ENCODE measurements around the gene MARCHF7. TPM values are rescaled to one million over a fixed set of nuclear protein-coding genes. Genes with fewer than 3 reads are reported as not detected.
A peak's percentile ranks its signal among the peaks of the same experiment; 100 is the strongest.
"Not testable (repeated sequence)": the region's sequence is repeated elsewhere in the genome, so short reads cannot be mapped to it uniquely, and the experiment has no call there.

MARCHF7 gene
- total and polyA plus RNA-seq, 2 donors (not counting 1 experiment from before 2014, with no cell fraction given) = 65.6 to 97.1 TPM

DNA sequence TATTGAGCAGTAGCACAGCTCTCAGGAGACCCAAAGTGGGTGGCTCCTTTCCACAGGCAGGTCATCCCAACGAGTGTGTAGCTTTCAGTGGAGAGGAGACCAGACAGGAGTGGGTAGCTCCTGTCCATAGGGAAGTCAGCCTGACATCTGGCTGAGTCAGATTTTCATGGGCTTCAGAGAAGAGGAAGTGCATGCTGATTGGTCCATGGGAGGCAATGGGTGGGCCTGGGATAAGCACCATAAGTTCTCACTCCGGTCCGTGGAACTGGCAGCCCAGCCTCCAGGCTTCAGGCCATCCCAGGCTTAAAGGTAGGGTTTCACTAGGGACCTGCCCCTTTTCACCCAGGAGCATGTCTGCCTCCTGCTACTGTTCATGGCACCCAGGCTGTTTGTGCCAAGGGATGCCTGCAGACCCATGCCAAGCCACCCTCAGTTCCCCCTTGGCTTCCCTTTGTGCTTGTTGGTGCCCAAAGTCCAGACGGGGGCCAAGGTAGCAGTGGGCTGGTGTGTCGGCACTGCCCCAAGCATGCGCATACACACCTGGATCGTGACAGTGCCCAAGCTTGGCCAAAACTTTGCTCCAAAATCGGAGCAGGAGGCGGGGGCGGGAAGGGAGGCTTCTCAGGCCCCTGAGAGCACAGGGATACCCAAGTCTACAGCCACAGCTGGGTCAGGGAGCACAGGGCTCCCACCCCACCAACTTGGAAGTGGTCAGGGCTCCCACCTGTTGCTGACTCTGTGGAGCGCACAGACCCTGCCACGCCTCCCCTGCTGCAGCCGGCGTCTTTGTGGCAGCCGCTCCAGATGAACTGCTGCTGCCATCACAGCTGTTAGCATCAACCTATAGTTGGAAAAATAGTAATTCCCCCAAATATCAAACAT, 26.4 kb downstream of the MARCHF7 start:
- DNase-seq (ENCODE audit: low read depth in 2 of 2) = no peak
- no peak overlapping the region for H3K9ac ChIP-seq (ENCODE audit: insufficient read depth, low read length)
- H3K9me3 ChIP-seq (ENCODE audit: control insufficient read depth, insufficient read depth, low read depth, low read length) = no peaks in the 10 kb centered on the region
- H2AFZ ChIP-seq (ENCODE audit: low read length) = no peak overlapping the region
- no peak overlapping the region for H3K4me3 ChIP-seq (replicated peaks in 1 of 4; ENCODE audit: control extremely low read depth in 1 of 4, insufficient read depth in 1 of 4, low read depth in 3 of 4, low read length in 4 of 4)
- no peaks in the 10 kb centered on the region for H3K27me3 ChIP-seq (ENCODE audit: control insufficient read depth, insufficient read depth, low read length)
- peaks cover 92% of the 10 kb centered on the region for H3K79me2 ChIP-seq (ENCODE audit: control insufficient read depth, insufficient read depth, low read length)
- no peak overlapping the region for H3K27ac ChIP-seq (ENCODE audit: insufficient read depth, low read length)
- H3K36me3 ChIP-seq (ENCODE audit: control insufficient read depth, insufficient read depth, low read length) = peaks cover 17% of the 10 kb centered on the region
- no peak for TF ChIP-seq EZH2 (IDR thresholded peaks at IDR 0.05; ENCODE audit: low read length, missing control alignments)
- TF ChIP-seq, protein P1, sequence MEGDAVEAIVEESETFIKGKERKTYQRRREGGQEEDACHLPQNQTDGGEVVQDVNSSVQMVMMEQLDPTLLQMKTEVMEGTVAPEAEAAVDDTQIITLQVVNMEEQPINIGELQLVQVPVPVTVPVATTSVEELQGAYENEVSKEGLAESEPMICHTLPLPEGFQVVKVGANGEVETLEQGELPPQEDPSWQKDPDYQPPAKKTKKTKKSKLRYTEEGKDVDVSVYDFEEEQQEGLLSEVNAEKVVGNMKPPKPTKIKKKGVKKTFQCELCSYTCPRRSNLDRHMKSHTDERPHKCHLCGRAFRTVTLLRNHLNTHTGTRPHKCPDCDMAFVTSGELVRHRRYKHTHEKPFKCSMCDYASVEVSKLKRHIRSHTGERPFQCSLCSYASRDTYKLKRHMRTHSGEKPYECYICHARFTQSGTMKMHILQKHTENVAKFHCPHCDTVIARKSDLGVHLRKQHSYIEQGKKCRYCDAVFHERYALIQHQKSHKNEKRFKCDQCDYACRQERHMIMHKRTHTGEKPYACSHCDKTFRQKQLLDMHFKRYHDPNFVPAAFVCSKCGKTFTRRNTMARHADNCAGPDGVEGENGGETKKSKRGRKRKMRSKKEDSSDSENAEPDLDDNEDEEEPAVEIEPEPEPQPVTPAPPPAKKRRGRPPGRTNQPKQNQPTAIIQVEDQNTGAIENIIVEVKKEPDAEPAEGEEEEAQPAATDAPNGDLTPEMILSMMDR (conservative IDR thresholded peaks at IDR 0.05 in 1 of 2, IDR thresholded peaks at IDR 0.05 in 1 of 2; ENCODE audit: low read depth in 1 of 2, low read length in 2 of 2) = no peak
- peaks cover 2% of the 10 kb centered on the region for H3K4me1 ChIP-seq (ENCODE audit: control insufficient read depth, extremely low read depth, insufficient read depth, low read length)
- H4K20me1 ChIP-seq (ENCODE audit: control insufficient read depth, extremely low read depth, insufficient read depth, low read length) = no peaks in the 10 kb centered on the region
- no peak overlapping the region for H3K4me2 ChIP-seq (ENCODE audit: extremely low read depth, insufficient read depth, low read length)

DNA sequence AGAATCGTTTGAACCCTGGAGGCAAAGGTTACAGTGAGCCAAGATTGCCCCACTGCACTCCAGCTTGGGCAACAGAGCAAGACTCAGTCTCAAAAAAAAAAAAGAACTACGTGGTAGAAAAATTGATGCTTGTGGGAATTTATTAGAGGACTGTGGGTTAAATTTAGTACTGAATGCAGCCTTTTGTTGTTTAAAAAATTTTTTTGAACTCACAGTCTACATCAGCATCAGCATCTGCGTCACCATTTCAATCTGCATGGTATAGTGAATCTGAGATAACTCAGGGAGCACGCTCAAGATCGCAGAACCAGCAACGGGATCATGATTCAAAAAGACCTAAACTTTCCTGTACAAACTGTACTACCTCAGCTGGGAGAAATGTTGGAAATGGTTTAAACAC, 30.5 kb downstream of the MARCHF7 start:
- no peaks in the 10 kb centered on the region for H3K27me3 ChIP-seq (ENCODE audit: control insufficient read depth, insufficient read depth, low read length)
- no peak overlapping the region for H2AFZ ChIP-seq (ENCODE audit: low read length)
- peaks cover 15% of the 10 kb centered on the region for H3K36me3 ChIP-seq (ENCODE audit: control insufficient read depth, insufficient read depth, low read length)
- H3K27ac ChIP-seq (ENCODE audit: insufficient read depth, low read length) = no peak overlapping the region
- no peak for TF ChIP-seq EZH2 (IDR thresholded peaks at IDR 0.05; ENCODE audit: low read length, missing control alignments)
- no peaks in the 10 kb centered on the region for H3K9me3 ChIP-seq (ENCODE audit: control insufficient read depth, insufficient read depth, low read depth, low read length)
- no peaks in the 10 kb centered on the region for H4K20me1 ChIP-seq (ENCODE audit: control insufficient read depth, extremely low read depth, insufficient read depth, low read length)
- no peaks in the 10 kb centered on the region for H3K4me1 ChIP-seq (ENCODE audit: control insufficient read depth, extremely low read depth, insufficient read depth, low read length)
- no peak overlapping the region for H3K9ac ChIP-seq (ENCODE audit: insufficient read depth, low read length)
- peaks cover 70% of the 10 kb centered on the region for H3K79me2 ChIP-seq (ENCODE audit: control insufficient read depth, insufficient read depth, low read length)
- H3K4me2 ChIP-seq (ENCODE audit: extremely low read depth, insufficient read depth, low read length) = no peak overlapping the region
- DNase-seq (ENCODE audit: low read depth in 2 of 2) = no peak
- no peak overlapping the region for H3K4me3 ChIP-seq (replicated peaks in 1 of 4; ENCODE audit: control extremely low read depth in 1 of 4, insufficient read depth in 1 of 4, low read depth in 3 of 4, low read length in 4 of 4)

DNA sequence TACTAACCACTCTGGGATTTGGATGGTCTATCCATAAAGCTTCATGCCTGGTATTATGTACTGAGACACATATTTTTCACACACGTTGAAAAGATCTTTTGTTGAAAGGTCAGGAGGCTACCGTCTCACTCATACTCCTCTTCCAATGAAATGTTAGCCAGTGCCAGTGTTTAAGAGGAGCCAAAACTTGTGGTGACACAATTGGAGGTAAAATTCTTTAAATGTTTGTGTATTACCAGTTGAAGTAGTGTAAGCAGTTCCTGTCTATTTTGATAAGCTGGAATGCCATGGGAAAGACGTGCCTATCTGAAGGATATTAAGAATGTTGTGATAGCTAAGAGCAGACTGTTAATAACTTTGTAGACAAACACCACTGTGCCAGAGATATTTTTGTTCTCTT, 32.1 kb downstream of the MARCHF7 start:
- Histone ChIP-seq H3K4me3 (replicated peaks in 1 of 4; ENCODE audit: control extremely low read depth in 1 of 4, insufficient read depth in 1 of 4, low read depth in 3 of 4, low read length in 4 of 4) (no peak overlapping the region), H3K27me3 (ENCODE audit: control insufficient read depth, insufficient read depth, low read length) (no peaks in the 10 kb centered on the region), H3K9me3 (ENCODE audit: control insufficient read depth, insufficient read depth, low read depth, low read length) (no peaks in the 10 kb centered on the region), H3K79me2 (ENCODE audit: control insufficient read depth, insufficient read depth, low read length) (peaks cover 65% of the 10 kb centered on the region), H3K9ac (ENCODE audit: insufficient read depth, low read length) (no peak overlapping the region), H3K36me3 (ENCODE audit: control insufficient read depth, insufficient read depth, low read length) (peaks cover 8% of the 10 kb centered on the region), H4K20me1 (ENCODE audit: control insufficient read depth, extremely low read depth, insufficient read depth, low read length) (no peaks in the 10 kb centered on the region), H3K4me1 (ENCODE audit: control insufficient read depth, extremely low read depth, insufficient read depth, low read length) (no peaks in the 10 kb centered on the region), H3K27ac (ENCODE audit: insufficient read depth, low read length) (no peak overlapping the region), H3K4me2 (ENCODE audit: extremely low read depth, insufficient read depth, low read length) (no peak overlapping the region), H2AFZ (ENCODE audit: low read length) (no peak overlapping the region)
- DNase-seq (ENCODE audit: low read depth in 2 of 2) = peak in 1 of 2 donors; percentile 72
- TF ChIP-seq EZH2 (IDR thresholded peaks at IDR 0.05; ENCODE audit: low read length, missing control alignments) = no peak
- TF ChIP-seq, protein P1 (conservative IDR thresholded peaks at IDR 0.05 in 1 of 2, IDR thresholded peaks at IDR 0.05 in 1 of 2; ENCODE audit: low read depth in 1 of 2, low read length in 2 of 2) = no peak

DNA sequence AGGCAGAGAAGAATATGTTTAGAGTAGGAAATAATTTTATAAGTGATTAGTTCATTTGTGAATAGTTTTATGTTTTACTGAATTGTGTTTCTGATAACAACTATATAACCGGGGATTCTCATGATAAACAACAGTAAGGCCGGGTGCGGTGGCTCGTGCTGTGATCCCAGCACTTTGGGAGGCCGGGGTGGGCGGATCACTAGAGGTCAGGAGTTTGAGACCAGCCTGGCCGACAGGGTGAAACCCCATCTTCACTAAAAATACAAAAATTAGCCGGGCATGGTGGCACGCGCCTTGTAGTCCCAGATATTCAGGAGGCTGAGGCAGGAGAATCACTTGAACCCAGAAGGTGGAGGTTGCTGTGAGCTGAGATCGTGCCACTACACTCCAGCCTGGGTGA, 32.9 kb downstream of the MARCHF7 start:
- not testable (repeated sequence) for H3K4me2 ChIP-seq (ENCODE audit: extremely low read depth, insufficient read depth, low read length); H3K27ac ChIP-seq (ENCODE audit: insufficient read depth, low read length)

More for the DNA sequence above, 32.9 kb downstream of the MARCHF7 start:
- not testable (repeated sequence) for DNase-seq (ENCODE audit: low read depth in 2 of 2); H2AFZ ChIP-seq (ENCODE audit: low read length); H3K4me3 ChIP-seq (replicated peaks in 1 of 4; ENCODE audit: control extremely low read depth in 1 of 4, insufficient read depth in 1 of 4, low read depth in 3 of 4, low read length in 4 of 4); H3K9me3 ChIP-seq (ENCODE audit: control insufficient read depth, insufficient read depth, low read depth, low read length); H3K36me3 ChIP-seq (ENCODE audit: control insufficient read depth, insufficient read depth, low read length); H3K9ac ChIP-seq (ENCODE audit: insufficient read depth, low read length); H4K20me1 ChIP-seq (ENCODE audit: control insufficient read depth, extremely low read depth, insufficient read depth, low read length); H3K27me3 ChIP-seq (ENCODE audit: control insufficient read depth, insufficient read depth, low read length); H3K4me1 ChIP-seq (ENCODE audit: control insufficient read depth, extremely low read depth, insufficient read depth, low read length)
- H3K79me2 ChIP-seq (ENCODE audit: control insufficient read depth, insufficient read depth, low read length) = peaks cover 61% of the 10 kb centered on the region

Measured in fibroblast of lung (primary cell).